PC-9 (cell line): ENCODE measurements around the gene FARSA. TPM values are rescaled to one million over a fixed set of nuclear protein-coding genes. Genes with fewer than 3 reads are reported as not detected.
A peak's percentile ranks its signal among the peaks of the same experiment; 100 is the strongest.

ENCODE experiments used
- BruUV-seq: library from RNA; stranded (reverse); fragments of 400-500 nt; replicated peaks from 2 replicates; lab custom pipeline; 2021; lab: Mats Ljungman, UMichigan
- CTCF ChIA-PET: fragments of 300-600 bp; sonication (Branson Sonifier 250); formaldehyde crosslinking; loops from one replicate; lab custom pipeline; 2022; ENCODE audit warnings: antibody characterized with exemption; lab: Charles Lee
- POLR2A ChIA-PET: fragments of 300-600 bp; sonication (Branson Sonifier 250); formaldehyde crosslinking; loops from one replicate; lab custom pipeline; 2022; ENCODE audit warnings: antibody characterized with exemption; ENCODE audit not compliant: unreplicated experiment; lab: Charles Lee
- DNase-seq, 2 experiments: peaks; one replicate each; pipeline versions ENCODE4 v3.0.0 to v3.0.0-alpha.2; 2015 to 2022; ENCODE audit warnings: mixed read lengths in 1 of 2
- H2AFZ ChIP-seq: fragments of 200-600 bp; sonication (generic); 2 replicates; pipeline ENCODE4 v1.8.1; 2017; ENCODE audit warnings: antibody characterized with exemption
- H3F3A ChIP-seq: fragments of 200-600 bp; sonication (generic); 2 replicates; pipeline ENCODE4 v1.8.1; 2017; ENCODE audit warnings: antibody characterized with exemption, mild to moderate bottlenecking, low read depth; ENCODE audit not compliant: insufficient read depth
- H3K27ac ChIP-seq: fragments of 200-600 bp; sonication (generic); 2 replicates; pipeline ENCODE4 v1.6.1; 2016; ENCODE audit warnings: mixed run types
- H3K27me3 ChIP-seq: fragments of 200-600 bp; sonication (generic); 2 replicates; pipeline ENCODE4 v1.6.1; 2016; ENCODE audit warnings: low read depth, mixed run types; ENCODE audit not compliant: insufficient read depth
- H3K36me3 ChIP-seq: fragments of 200-600 bp; sonication (generic); 2 replicates; pipeline ENCODE4 v1.6.1; 2016; ENCODE audit warnings: low read depth, mixed run types
- H3K4me1 ChIP-seq: fragments of 200-600 bp; sonication (generic); replicated peaks from 2 replicates; pipeline ENCODE4 v1.6.1; 2016; ENCODE audit warnings: mixed run types; ENCODE audit not compliant: insufficient read depth
- H3K4me2 ChIP-seq: fragments of 200-600 bp; sonication (generic); 2 replicates; pipeline ENCODE4 v1.6.1; 2017; ENCODE audit warnings: mixed run types
- H3K4me3 ChIP-seq: fragments of 200-600 bp; sonication (generic); 2 replicates; pipeline ENCODE4 v1.6.1; 2016; ENCODE audit warnings: mixed run types
- H3K79me2 ChIP-seq: fragments of 200-600 bp; sonication (generic); 2 replicates; pipeline ENCODE4 v1.6.1; 2017; ENCODE audit warnings: low read depth, mixed run types
- H3K9me2 ChIP-seq: fragments of 200-600 bp; sonication (generic); 2 replicates; pipeline ENCODE4 v1.8.1; 2017; ENCODE audit warnings: mild to moderate bottlenecking; ENCODE audit not compliant: insufficient read depth
- H3K9me3 ChIP-seq: fragments of 200-600 bp; sonication (generic); 2 replicates; pipeline ENCODE4 v1.8.1; 2016; ENCODE audit warnings: low read depth; ENCODE audit not compliant: insufficient read depth
- H4K20me1 ChIP-seq: fragments of 200-600 bp; sonication (generic); 2 replicates; pipeline ENCODE4 v1.8.1; 2017; ENCODE audit not compliant: insufficient read depth
- CTCF ChIP-seq: fragments of 200-600 bp; sonication (generic); conservative IDR thresholded peaks from 2 replicates; pipeline ENCODE4 v1.6.1; 2017; ENCODE audit warnings: mixed run types, antibody characterized with exemption, mild to moderate bottlenecking, moderate library complexity
- EZH2 ChIP-seq: fragments of 200-600 bp; sonication (generic); IDR thresholded peaks from 2 replicates; pipeline ENCODE4 v1.8.0; 2017; ENCODE audit warnings: antibody characterized with exemption, low read depth
- intact Hi-C: fragments of 100-400 bp; cut with micrococcal nuclease; formaldehyde crosslinking; loops from one replicate; pipeline ENCODE4 v1.10.0; 2022; ENCODE audit not compliant: unreplicated experiment
- total RNA-seq: library from RNA; stranded (reverse); gene quantifications from 2 replicates; pipeline ENCODE4 v1.2.3, GENCODE V29; 2021

The FARSA gene
- total RNA-seq, 1 experiment from 2014 or later = 53.7 TPM

DNA sequence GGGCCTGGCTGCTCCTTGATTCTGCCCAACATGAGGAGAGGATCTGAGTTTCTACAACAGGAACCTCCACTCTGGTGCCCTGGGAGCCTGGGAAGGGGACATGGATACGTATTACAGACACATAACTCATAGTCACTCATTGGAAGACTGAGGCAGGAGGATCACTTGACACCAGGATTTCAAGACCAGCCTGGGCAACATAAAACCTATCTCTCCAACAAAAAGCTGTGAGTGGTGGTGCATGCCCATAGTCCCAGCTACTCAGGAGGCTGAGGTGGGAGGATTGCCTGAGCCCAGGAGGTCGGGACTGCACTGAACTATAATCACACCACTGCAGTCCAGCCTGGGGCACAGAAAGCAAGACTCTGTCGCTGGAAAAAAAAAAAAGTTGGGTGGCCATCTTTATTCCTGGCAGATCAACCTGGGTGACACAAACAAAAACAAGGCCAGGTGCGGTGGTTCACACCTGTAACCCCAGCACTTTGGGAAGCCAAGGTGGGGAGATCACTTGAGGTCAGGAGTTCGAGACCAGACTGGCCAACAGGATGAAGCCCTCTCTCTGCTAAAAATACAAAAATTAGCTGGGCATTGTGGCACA, 45.4 kb downstream of the FARSA start:
- Histone ChIP-seq H3K4me1 (peaks cover 11% of the 10 kb centered on the region), H3K36me3 (no peaks in the 10 kb centered on the region), H3F3A (peaks cover 6% of the 10 kb centered on the region; the same call in 1 of the 2 replicates), H3K9me2 (no peaks in the 10 kb centered on the region), H2AFZ (no peak overlapping the region), H3K27me3 (no peaks in the 10 kb centered on the region), H3K4me3 (no peak overlapping the region), H3K79me2 (peaks cover 18% of the 10 kb centered on the region), H3K4me2 (no peak overlapping the region), H3K9me3 (peaks cover 11% of the 10 kb centered on the region; the same call in 1 of the 2 replicates), H3K27ac (no peak overlapping the region), H4K20me1 (no peaks in the 10 kb centered on the region)
- intact Hi-C loops = no loop called here
- peak in 1 of 2 experiments; percentile 5 for DNase-seq
- TF ChIP-seq CTCF (no peak), EZH2 (no peak)
- ChIA-PET POLR2A (no interaction called here), CTCF (interaction anchor here (0.5 kb wide), 1 partner anchor 28 kb away, joined by 6 read pairs; no protein-coding TSS in a partner anchor)
- no TSS peak for BruUV-seq

DNA sequence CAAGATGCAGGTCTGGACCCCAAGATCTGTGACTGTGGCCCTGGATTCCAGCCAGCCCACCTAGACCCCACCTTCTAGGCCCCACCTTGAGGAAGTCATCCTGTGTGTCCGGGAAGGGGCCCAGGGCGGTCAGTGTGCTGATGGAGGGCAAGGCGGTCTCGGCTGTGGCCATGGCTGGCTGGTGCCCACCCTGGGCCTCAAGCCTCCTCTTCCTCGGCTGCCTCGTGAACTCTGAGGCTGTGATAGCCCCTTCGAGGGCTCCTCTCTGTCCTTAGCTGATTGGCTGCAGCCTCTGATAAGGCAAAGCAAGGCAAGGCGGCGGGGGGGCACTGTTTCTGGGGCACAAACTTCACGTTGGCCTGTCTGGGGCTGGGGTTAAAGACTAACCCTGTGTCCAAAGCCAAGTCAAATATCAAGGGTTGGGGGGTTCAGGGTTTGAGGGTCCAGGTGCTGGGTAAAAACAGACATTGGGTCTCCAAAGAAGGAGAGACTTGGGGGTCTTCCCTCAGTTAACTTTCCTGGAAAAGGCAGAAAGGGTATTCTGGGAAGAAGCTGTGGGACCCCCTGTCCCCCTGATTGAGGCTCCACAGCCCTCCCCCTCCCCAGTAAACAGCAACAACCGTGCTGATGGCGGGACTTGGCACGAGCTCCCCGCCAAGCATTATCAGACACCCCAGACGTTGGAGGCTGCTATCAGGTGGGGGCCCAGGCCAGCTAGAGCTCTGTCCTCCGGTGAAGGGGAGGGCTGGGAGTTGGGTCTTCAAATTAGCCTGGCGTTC, 46.4 kb downstream of the FARSA start, which contains the start of gene KLF1:
Gene KLF1 (minus strand): TSS at position 233 of the 779 bp plus-strand sequence. CDS start 61 bp downstream, at position 172.
- H3K27me3 ChIP-seq = no peaks in the 10 kb centered on the region
- DNase-seq = peak in 1 of 2 experiments; percentile 21
- peak within 1 kb of the TSS; percentile 84 for H3K4me2 ChIP-seq
- H3K27ac ChIP-seq = no peak within 1 kb of the TSS
- peaks cover 11% of the 10 kb centered on the region; the same call in 1 of the 2 replicates for H3K9me3 ChIP-seq
- peaks cover 12% of the 10 kb centered on the region; the same call in 1 of the 2 replicates for H3F3A ChIP-seq
- no peaks in the 10 kb centered on the region for H4K20me1 ChIP-seq
- intact Hi-C loops = no loop called here
- H3K4me1 ChIP-seq = peaks cover 9% of the 10 kb centered on the region
- POLR2A ChIA-PET = no interaction called here
- peak within 1 kb of the TSS; percentile 65; the same call in 1 of the 2 replicates for H3K4me3 ChIP-seq
- H2AFZ ChIP-seq = no peak within 1 kb of the TSS
- no TSS peak for BruUV-seq
- no peak for TF ChIP-seq CTCF
- TF ChIP-seq EZH2 = no peak
- CTCF ChIA-PET = interaction anchor here (0.6 kb wide), 2 partner anchors 24 to 75 kb away, joined by 3 to 13 read pairs; no protein-coding TSS in a partner anchor
- peaks cover 10% of the 10 kb centered on the region for H3K79me2 ChIP-seq
- H3K9me2 ChIP-seq = no peaks in the 10 kb centered on the region
- no peaks in the 10 kb centered on the region for H3K36me3 ChIP-seq

DNA sequence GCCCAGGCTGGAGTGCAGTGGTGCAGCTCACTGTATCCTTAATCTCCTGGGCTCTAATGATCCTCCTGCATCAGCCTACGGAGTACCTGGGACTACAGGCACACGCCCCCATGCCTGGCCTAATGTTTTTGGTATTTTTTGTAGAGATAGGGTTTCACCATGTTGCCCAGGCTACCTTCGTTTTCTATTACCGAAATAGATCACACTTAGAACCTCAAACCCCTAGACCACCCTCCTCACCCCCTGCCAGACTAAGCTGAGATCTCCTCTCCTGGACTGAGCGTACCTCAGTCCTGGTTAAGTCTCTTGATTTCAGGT, 46.9 kb downstream of the FARSA start:
- Histone ChIP-seq H4K20me1 (no peaks in the 10 kb centered on the region), H3K79me2 (peaks cover 5% of the 10 kb centered on the region), H3K27me3 (no peaks in the 10 kb centered on the region), H2AFZ (no peak overlapping the region), H3K36me3 (no peaks in the 10 kb centered on the region), H3K4me1 (peaks cover 7% of the 10 kb centered on the region), H3K9me3 (peaks cover 11% of the 10 kb centered on the region; the same call in 1 of the 2 replicates), H3F3A (peaks cover 15% of the 10 kb centered on the region; the same call in 1 of the 2 replicates), H3K4me3 (no peak overlapping the region), H3K27ac (no peak overlapping the region), H3K4me2 (no peak overlapping the region; the same call in 1 of the 2 replicates), H3K9me2 (no peaks in the 10 kb centered on the region)
- CTCF ChIA-PET = interaction anchor here (0.6 kb wide), 2 partner anchors 24 to 76 kb away, joined by 3 to 13 read pairs; no protein-coding TSS in a partner anchor
- BruUV-seq = TSS peak; percentile 7
- TF ChIP-seq EZH2 (no peak), CTCF (no peak)
- POLR2A ChIA-PET = interaction anchor here (0.7 kb wide), 1 partner anchor 153 kb away, joined by 6 read pairs; no protein-coding TSS in a partner anchor
- peak in 1 of 2 experiments; percentile 2 for DNase-seq
- intact Hi-C loops = no loop called here
